Retinal pigment epithelial cell (primary cell): ENCODE results near the gene CABLES1.

Experiments
- DNase-seq: peaks from one replicate; pipeline ENCODE4 v3.0.0-alpha.2; 2010; ENCODE audit warnings: low read depth
- H3K4me3 ChIP-seq: 2 replicates; pipeline ENCODE4 v1.5.1; 2011; ENCODE audit warnings: mild to moderate bottlenecking, low read length, control low read depth, moderate library complexity
- TF ChIP-seq, protein P1 (sequence below): conservative IDR thresholded peaks from 2 replicates; pipeline ENCODE4 v1.5.1; 2011; ENCODE audit warnings: low read depth, low read length, control low read depth, inconsistent platforms

CABLES1 gene

DNA sequence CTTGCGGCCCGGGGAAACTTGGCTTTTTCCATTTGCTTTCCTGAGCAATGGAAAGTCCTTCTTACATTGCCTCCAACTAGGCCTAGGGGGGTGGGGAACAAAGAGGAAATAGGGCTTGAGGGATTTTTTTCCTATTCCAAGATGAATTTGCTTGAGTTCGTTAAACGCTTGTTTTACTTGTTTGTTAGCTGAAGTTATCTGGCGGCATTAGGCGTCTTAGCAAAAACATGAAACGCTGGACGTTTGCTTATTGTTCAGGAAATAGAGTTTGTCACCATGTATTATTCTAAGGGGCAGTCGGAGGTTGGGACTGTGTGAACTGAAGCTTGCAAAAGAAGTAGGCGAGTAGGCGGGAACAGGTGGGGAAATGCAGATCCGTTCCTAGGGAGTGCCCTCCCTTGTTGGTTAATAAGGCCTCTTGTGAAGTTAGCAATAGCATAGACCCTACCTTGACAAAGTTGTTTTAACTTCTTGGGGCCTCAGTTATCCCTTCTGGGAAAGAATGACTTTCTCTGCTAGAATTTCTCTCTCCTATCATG is 1.9 kb downstream of the CABLES1 start:
- no peak for DNase-seq
- peak overlapping the region; percentile 76 for H3K4me3 ChIP-seq
- TF ChIP-seq, protein P1, sequence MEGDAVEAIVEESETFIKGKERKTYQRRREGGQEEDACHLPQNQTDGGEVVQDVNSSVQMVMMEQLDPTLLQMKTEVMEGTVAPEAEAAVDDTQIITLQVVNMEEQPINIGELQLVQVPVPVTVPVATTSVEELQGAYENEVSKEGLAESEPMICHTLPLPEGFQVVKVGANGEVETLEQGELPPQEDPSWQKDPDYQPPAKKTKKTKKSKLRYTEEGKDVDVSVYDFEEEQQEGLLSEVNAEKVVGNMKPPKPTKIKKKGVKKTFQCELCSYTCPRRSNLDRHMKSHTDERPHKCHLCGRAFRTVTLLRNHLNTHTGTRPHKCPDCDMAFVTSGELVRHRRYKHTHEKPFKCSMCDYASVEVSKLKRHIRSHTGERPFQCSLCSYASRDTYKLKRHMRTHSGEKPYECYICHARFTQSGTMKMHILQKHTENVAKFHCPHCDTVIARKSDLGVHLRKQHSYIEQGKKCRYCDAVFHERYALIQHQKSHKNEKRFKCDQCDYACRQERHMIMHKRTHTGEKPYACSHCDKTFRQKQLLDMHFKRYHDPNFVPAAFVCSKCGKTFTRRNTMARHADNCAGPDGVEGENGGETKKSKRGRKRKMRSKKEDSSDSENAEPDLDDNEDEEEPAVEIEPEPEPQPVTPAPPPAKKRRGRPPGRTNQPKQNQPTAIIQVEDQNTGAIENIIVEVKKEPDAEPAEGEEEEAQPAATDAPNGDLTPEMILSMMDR = no peak

DNA sequence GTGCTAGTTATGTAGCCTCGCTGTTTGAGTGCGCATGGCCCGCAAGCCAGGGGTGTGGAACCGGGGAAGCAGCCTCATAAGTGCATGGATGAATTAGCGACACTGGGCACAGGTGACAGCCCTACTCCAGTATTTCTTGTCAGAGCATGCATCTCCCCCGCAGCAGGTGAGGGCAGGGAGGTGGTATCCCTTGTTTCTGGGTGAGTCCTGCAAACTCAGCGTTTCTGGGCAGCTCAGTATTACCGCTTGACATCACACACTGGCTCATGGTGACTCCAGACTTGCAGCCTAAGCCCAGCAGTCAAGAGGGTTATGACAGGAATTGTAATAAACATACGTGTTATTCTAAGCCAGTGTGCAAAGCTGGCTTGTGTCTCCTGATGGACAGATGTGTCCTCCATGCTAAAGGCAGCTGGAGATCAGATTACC is 2.5 kb downstream of the CABLES1 start:
- TF ChIP-seq, protein P1 = no peak
- H3K4me3 ChIP-seq = peak overlapping the region; percentile 76
- DNase-seq = no peak

DNA sequence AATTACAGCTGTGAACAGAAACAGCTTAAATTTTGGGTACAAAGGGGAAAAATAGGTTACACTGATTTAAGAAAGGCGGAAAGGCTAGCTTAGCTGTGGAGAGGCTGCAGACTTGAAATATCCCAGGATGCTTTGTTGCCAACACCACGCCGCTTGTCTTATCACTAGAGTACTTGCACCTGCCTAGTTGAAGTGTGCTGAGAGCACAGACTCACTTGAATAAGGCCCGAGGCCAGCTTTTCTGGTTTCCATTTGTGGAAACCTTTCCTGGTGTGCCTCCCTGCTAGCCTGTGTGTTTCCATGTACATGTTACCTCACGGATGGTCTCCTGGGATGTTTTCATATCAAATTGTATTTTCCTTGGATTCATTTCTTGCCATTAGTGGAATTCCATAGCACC is 3.2 kb downstream of the CABLES1 start:
- H3K4me3 ChIP-seq = no peak overlapping the region
- DNase-seq = no peak
- TF ChIP-seq, protein P1 = no peak

DNA sequence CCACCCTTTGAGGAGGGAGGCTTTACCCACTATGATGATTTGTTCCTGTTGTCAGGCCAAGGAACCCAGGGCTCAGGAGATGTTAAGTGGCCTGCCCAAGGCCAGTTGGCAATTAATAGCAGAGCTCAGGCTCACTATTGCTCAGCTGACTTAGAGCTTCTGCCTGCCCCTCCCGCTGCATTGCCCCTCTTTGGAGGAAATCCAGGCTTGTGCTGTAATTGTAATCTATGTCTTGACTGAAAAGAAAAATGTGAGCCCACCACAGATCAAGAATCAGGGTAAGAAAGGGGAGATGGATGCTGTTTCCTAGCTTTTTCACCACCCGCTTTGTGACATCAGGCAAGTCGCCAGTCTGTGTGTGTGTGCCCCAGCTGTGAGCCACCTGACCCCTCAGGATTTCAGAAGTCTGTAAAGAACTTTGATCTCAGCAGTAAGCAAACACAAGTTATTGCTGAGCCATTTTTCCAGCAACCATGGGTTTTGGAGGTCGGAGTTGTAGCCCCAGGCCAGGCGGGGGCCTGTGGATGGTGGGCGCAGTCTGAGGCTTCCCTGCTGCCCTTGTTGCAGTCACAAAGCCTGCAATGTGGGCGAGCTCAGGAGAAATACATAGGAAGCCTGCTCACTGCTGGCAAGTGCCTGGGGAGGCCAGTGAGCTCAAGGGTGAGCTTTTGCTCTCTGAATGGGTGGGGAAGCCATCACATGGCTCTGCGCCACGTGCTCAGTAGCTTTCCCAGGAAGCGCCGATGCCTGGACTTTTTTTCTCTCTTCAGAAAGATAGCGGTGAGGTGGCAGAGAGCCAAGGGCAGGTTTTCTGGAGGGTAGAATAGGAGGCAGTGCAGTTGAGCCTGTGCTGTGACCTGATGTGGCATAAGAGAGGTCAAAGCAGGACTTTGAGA is 6.1 kb downstream of the CABLES1 start:
- no peak overlapping the region for H3K4me3 ChIP-seq
- TF ChIP-seq, protein P1 = no peak
- no peak for DNase-seq

DNA sequence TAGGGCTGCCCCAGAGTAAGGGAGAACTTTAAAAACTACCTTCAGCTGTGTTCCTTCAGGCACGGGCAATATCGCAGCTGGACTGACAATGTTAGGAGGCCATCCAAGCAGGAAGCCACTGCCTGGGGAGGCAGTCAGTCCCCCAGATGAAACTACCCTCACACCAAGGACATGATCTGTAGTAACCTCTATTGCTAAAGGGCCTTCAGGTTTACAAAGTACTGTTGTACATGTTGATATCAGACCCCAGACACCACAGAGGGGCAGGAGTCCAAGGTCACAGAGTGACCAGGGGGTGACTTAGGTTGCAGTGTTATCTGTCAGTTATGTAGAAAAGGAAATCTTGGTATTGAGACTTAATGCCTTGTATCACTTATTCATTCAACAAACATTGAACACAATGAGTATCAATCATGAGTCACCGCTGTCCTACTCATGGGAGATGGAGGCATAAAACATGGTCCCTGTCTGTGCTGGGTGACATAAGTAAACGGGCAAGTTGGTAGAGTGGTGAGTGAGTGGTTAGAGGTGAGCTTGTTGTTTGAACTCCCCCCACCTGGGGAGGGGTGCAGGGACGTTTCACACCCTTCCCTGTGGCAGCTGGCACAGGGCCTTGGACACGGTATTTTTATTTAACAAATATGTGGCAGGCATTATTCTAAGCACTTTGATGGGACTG is 7.1 kb downstream of the CABLES1 start:
- TF ChIP-seq, protein P1 = no peak
- DNase-seq = no peak
- H3K4me3 ChIP-seq = no peak overlapping the region

DNA sequence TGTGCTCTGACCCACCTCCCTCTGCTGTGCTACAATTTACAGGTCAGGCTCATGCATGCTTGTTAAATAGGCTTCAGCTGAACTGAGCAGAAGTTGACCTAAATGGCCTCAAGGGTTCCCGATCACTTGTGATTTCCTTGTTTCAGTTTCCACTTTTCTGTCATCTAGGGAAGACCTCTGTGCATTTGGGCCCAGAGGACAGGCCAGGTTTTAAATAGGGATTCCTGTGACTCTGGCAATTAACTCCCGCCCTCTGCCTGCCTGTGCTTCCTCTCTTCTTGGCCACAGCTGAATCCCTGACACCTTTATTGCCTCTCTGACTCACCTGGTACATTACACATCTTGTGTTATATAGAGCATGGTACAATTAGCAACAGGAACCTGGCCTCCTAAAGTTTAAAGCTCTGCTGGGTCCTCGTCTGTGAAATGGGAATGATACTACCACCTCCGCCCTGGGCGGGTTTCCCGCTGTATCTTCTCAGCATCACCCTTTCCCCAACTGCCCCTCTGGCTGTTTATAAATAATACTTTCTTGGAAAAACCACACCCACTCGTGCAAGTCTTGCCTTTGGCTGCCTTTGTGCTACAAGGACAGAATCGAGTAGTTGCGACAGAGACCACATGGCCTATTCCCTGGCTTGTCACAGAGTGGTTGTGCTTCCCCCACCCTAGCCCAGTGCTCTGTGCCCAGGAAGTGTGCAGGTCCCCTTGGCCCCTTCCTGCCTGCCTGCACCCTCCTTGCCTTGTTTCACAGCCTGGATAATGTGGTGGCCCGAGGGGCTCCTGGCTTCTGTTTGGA is 7.9 kb downstream of the CABLES1 start:
- TF ChIP-seq, protein P1 = no peak
- DNase-seq = no peak
- no peak overlapping the region for H3K4me3 ChIP-seq
